ENCODE data around the gene INPP5D.
A peak's percentile ranks its signal among the peaks of the same experiment; 100 is the strongest.

INPP5D gene

GRCh38 chr2:233072838-233073237, 12.7 kb downstream of the INPP5D start:
- Histone ChIP-seq H3F3A (ENCODE audit: control insufficient read depth, insufficient read depth) (peaks cover 42% of the 10 kb centered on the region), H3K9me3 (ENCODE audit: control insufficient read depth, insufficient read depth, low read length) (0 out of 2 replicates have a peak, but pooled peaks cover 7% of the 10 kb centered on the region), H3K4me1 (ENCODE audit: control insufficient read depth, low read length) (peaks cover 85% of the 10 kb centered on the region), H3K36me3 (ENCODE audit: control insufficient read depth, low read length) (peaks cover 45% of the 10 kb centered on the region), H3K27ac (ENCODE audit: low read depth, low read length) (0 out of 2 replicates have a peak overlapping the region, but pooled peaks have one; percentile 9), H3K9me2 (replicated peaks; ENCODE audit: control insufficient read depth, low read length) (no peaks in the 10 kb centered on the region), H3K27me3 (ENCODE audit: control insufficient read depth, low read length) (no peaks in the 10 kb centered on the region), H3K4me2 (ENCODE audit: low read length) (peak overlapping the region; percentile 41), H4K20me1 (ENCODE audit: control insufficient read depth, insufficient read depth, low read depth, low read length) (no peaks in the 10 kb centered on the region), H3K79me2 (ENCODE audit: control insufficient read depth, low read length) (peaks cover 74% of the 10 kb centered on the region), H3K4me3 (ENCODE audit: low read length) (no peak overlapping the region)
- no peak for TF ChIP-seq CTCF (IDR thresholded peaks at IDR 0.05; ENCODE audit: low read depth, low read length, poor library complexity, severe bottlenecking)
- TF ChIP-seq EZH2phosphoT487 (IDR thresholded peaks at IDR 0.05; ENCODE audit: borderline replicate concordance, low read length): no peak

GRCh38 chr2:233074106-233074505, 14.0 kb downstream of the INPP5D start:
- H3K27ac ChIP-seq (ENCODE audit: low read depth, low read length): peak overlapping the region; percentile 99
- H3K9me3 ChIP-seq (ENCODE audit: control insufficient read depth, insufficient read depth, low read length): 0 out of 2 replicates have a peak, but pooled peaks cover 7% of the 10 kb centered on the region
- H3K27me3 ChIP-seq (ENCODE audit: control insufficient read depth, low read length): no peaks in the 10 kb centered on the region
- peaks cover 72% of the 10 kb centered on the region for H3K79me2 ChIP-seq (ENCODE audit: control insufficient read depth, low read length)
- H3K4me2 ChIP-seq (ENCODE audit: low read length): peak overlapping the region; percentile 99
- peaks cover 86% of the 10 kb centered on the region for H3K4me1 ChIP-seq (ENCODE audit: control insufficient read depth, low read length)
- H3K9me2 ChIP-seq (replicated peaks; ENCODE audit: control insufficient read depth, low read length): no peaks in the 10 kb centered on the region
- H3K4me3 ChIP-seq (ENCODE audit: low read length): peak overlapping the region; percentile 72
- H3K36me3 ChIP-seq (ENCODE audit: control insufficient read depth, low read length): peaks cover 45% of the 10 kb centered on the region
- H4K20me1 ChIP-seq (ENCODE audit: control insufficient read depth, insufficient read depth, low read depth, low read length): no peaks in the 10 kb centered on the region
- H3F3A ChIP-seq (ENCODE audit: control insufficient read depth, insufficient read depth): peaks cover 51% of the 10 kb centered on the region
- TF ChIP-seq CTCF (IDR thresholded peaks at IDR 0.05; ENCODE audit: low read depth, low read length, poor library complexity, severe bottlenecking) (peak; percentile 39), EZH2phosphoT487 (IDR thresholded peaks at IDR 0.05; ENCODE audit: borderline replicate concordance, low read length) (no peak)

GRCh38 chr2:233075141-233075965, 15.2 kb downstream of the INPP5D start:
- H3K4me2 ChIP-seq (ENCODE audit: low read length): peak overlapping the region; percentile 99
- peaks cover 65% of the 10 kb centered on the region for H3K79me2 ChIP-seq (ENCODE audit: control insufficient read depth, low read length)
- peaks cover 91% of the 10 kb centered on the region for H3K4me1 ChIP-seq (ENCODE audit: control insufficient read depth, low read length)
- H3K27ac ChIP-seq (ENCODE audit: low read depth, low read length): peak overlapping the region; percentile 99
- H4K20me1 ChIP-seq (ENCODE audit: control insufficient read depth, insufficient read depth, low read depth, low read length): no peaks in the 10 kb centered on the region
- peaks cover 57% of the 10 kb centered on the region for H3F3A ChIP-seq (ENCODE audit: control insufficient read depth, insufficient read depth)
- H3K9me2 ChIP-seq (replicated peaks; ENCODE audit: control insufficient read depth, low read length): no peaks in the 10 kb centered on the region
- peaks cover 49% of the 10 kb centered on the region for H3K36me3 ChIP-seq (ENCODE audit: control insufficient read depth, low read length)
- H3K4me3 ChIP-seq (ENCODE audit: low read length): peak overlapping the region; percentile 72
- H3K9me3 ChIP-seq (ENCODE audit: control insufficient read depth, insufficient read depth, low read length): 0 out of 2 replicates have a peak, but pooled peaks cover 7% of the 10 kb centered on the region
- TF ChIP-seq EZH2phosphoT487 (IDR thresholded peaks at IDR 0.05; ENCODE audit: borderline replicate concordance, low read length): no peak
- no peak for TF ChIP-seq CTCF (IDR thresholded peaks at IDR 0.05; ENCODE audit: low read depth, low read length, poor library complexity, severe bottlenecking)
- no peaks in the 10 kb centered on the region for H3K27me3 ChIP-seq (ENCODE audit: control insufficient read depth, low read length)

Data from DOHH2 (cell line).